Sigmoid colon (tissue), 4 donors: ENCODE data around the gene DDOST.

ENCODE experiments used
- EP300 ChIP-seq, 4 donors: sonication (generic); formaldehyde crosslinking; IDR thresholded peaks; one replicate each; pipeline ENCODE4 v1.6.1; 2017; ENCODE audit warnings: antibody characterized with exemption in 4 of 4
- POLR2A ChIP-seq, 2 donors: fragments of 450-650 bp; IDR thresholded peaks; one replicate each; pipeline ENCODE4 v1.6.1; 2016; ENCODE audit warnings: antibody characterized with exemption in 2 of 2, mild to moderate bottlenecking in 2 of 2, moderate library complexity in 2 of 2
- POLR2AphosphoS5 ChIP-seq, 4 donors: sonication (generic); formaldehyde crosslinking; IDR thresholded peaks; one replicate each; pipeline ENCODE4 v1.6.1; 2017; ENCODE audit warnings: antibody characterized with exemption in 4 of 4
- TF ChIP-seq, protein P1 (sequence below), 4 experiments: fragments of 450-650 bp in 3 of 4; fragments of 200-600 bp in 1 of 4; IDR thresholded peaks; one replicate each; pipeline ENCODE4 v1.5.1; 2016 to 2019; ENCODE audit warnings: antibody characterized with exemption in 4 of 4, mild to moderate bottlenecking in 3 of 4, moderate library complexity in 2 of 4

DNA sequence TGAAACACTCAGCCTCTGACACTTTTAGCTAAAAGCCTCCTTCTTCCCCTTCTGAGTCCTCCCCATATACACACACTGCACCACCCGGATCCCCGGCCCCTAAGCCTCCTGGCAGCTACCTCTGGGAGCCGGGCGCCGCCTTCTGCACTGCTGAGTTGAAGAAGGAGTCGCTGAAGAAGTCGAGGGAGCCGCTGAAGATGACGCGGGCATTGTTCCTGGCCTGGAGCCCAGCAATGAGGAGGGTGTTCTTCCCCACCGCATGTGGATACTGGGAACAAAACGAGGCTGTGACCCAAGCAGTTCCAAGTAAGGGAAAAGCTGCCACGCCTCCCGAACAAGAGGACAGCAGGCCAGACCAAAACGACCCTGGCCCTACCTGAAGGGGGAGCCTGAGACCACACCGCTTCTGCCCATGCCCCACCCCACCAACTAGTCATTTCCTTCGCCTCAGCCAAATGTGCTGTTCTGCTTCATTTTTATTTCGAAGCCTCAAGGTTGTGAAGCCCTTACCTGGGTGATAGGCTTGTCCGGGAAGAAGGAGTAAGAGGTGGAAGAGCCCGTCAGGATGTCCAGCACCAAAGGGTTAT lies 7.0 kb downstream of the DDOST start:
- TF ChIP-seq, protein P1, sequence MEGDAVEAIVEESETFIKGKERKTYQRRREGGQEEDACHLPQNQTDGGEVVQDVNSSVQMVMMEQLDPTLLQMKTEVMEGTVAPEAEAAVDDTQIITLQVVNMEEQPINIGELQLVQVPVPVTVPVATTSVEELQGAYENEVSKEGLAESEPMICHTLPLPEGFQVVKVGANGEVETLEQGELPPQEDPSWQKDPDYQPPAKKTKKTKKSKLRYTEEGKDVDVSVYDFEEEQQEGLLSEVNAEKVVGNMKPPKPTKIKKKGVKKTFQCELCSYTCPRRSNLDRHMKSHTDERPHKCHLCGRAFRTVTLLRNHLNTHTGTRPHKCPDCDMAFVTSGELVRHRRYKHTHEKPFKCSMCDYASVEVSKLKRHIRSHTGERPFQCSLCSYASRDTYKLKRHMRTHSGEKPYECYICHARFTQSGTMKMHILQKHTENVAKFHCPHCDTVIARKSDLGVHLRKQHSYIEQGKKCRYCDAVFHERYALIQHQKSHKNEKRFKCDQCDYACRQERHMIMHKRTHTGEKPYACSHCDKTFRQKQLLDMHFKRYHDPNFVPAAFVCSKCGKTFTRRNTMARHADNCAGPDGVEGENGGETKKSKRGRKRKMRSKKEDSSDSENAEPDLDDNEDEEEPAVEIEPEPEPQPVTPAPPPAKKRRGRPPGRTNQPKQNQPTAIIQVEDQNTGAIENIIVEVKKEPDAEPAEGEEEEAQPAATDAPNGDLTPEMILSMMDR (IDR thresholded peaks at IDR 0.05), result no peak
- no peak for TF ChIP-seq EP300 (IDR thresholded peaks at IDR 0.05)
- no peak for TF ChIP-seq POLR2AphosphoS5 (IDR thresholded peaks at IDR 0.05)
- TF ChIP-seq POLR2A (IDR thresholded peaks at IDR 0.05), result no peak
